HCT116 (cell line): ENCODE data around the gene SERPIND1. TPM values are rescaled to one million over a fixed set of nuclear protein-coding genes. Genes with fewer than 3 reads are reported as not detected.
"Not testable (repeated sequence)": the region's sequence is repeated elsewhere in the genome, so short reads cannot be mapped to it uniquely, and the experiment has no call there.

Source experiments
- ATAC-seq: fragments of 200-7000 bp; cut with Tn5 transposase; 2 replicates; pipeline ENCODE4 v1.9.1; 2020; ENCODE audit warnings: mild to moderate bottlenecking, moderate library complexity
- BruUV-seq: library from RNA; stranded (reverse); fragments of 400-500 nt; replicated peaks from 2 replicates; lab custom pipeline; 2021; lab: Mats Ljungman, UMichigan
- CTCF ChIA-PET: fragments of 300-600 bp; sonication (Branson Sonifier 250); formaldehyde crosslinking; loops from one replicate; lab custom pipeline; 2021; ENCODE audit warnings: antibody characterized with exemption; lab: Charles Lee
- POLR2A ChIA-PET: fragments of 300-600, 350-600 bp; sonication (Branson Sonifier 250); formaldehyde crosslinking; loops from one replicate; lab custom pipeline; 2021; ENCODE audit warnings: antibody characterized with exemption; lab: Charles Lee
- RAD21 ChIA-PET, 2 experiments: fragments of 300-600 bp; sonication (Branson Sonifier 250); formaldehyde crosslinking; loops; one replicate each; lab custom pipeline; 2023; ENCODE audit warnings: low total read pairs in 2 of 2; ENCODE audit not compliant: uncharacterized antibody in 2 of 2, unreplicated experiment in 2 of 2, low non-redundant PET in 1 of 2; lab: Charles Lee
- DNase-seq: peaks from one replicate; pipeline ENCODE4 v3.0.0-alpha.2; 2010; ENCODE audit warnings: low read depth, low spot score
- H2AFZ ChIP-seq: fragments of 200-600 bp; shearing (Covaris generic), sonication (generic); 2 replicates; pipeline ENCODE4 v1.6.1; 2017; ENCODE audit warnings: low read depth, mixed run types, mixed read lengths, antibody characterized with exemption, low read length; ENCODE audit not compliant: poor library complexity, severe bottlenecking
- H3K27ac ChIP-seq: 2 replicates; pipeline ENCODE4 v1.5.1; 2012; ENCODE audit warnings: low read depth, low read length
- H3K27me3 ChIP-seq: fragments of 200-600 bp; sonication (generic); 2 replicates; pipeline ENCODE4 v1.6.1; 2016; ENCODE audit warnings: mixed run types, low read length, mixed read lengths; ENCODE audit not compliant: insufficient read depth
- H3K36me3 ChIP-seq, 2 experiments: fragments of 200-500 bp in 1 of 2; fragments of 200-600 bp in 1 of 2; sonication (Bioruptor generic) in 1 of 2; sonication (generic) in 1 of 2; 2 replicates each; pipeline versions ENCODE4 v1.5.1 to v1.6.1; 2014 to 2016; ENCODE audit warnings: low read length in 2 of 2, inconsistent platforms in 1 of 2, mixed read lengths in 1 of 2, mixed run types in 1 of 2; ENCODE audit not compliant: insufficient read depth in 2 of 2, control insufficient read depth in 1 of 2
- H3K4me1 ChIP-seq, 2 experiments: fragments of 200-600 bp in 1 of 2; sonication (generic) in 1 of 2; 2 replicates each; pipeline versions ENCODE4 v1.5.1 to v1.6.1; 2012 to 2017; ENCODE audit warnings: low read length in 2 of 2, inconsistent platforms in 1 of 2, mild to moderate bottlenecking in 1 of 2, mixed read lengths in 1 of 2, mixed run types in 1 of 2, moderate library complexity in 1 of 2; ENCODE audit not compliant: insufficient read depth in 2 of 2, control insufficient read depth in 1 of 2
- H3K4me2 ChIP-seq: fragments of 200-600 bp; sonication (generic); 2 replicates; pipeline ENCODE4 v1.6.1; 2017; ENCODE audit warnings: mixed run types, low read length, mixed read lengths
- H3K4me3 ChIP-seq, 2 experiments: fragments of 200-600 bp in 1 of 2; sonication (generic) in 1 of 2; replicated peaks in 1 of 2; 2 replicates each; pipeline ENCODE4 v1.5.1; 2011 to 2016; ENCODE audit warnings: low read length in 2 of 2, control low read depth in 1 of 2, low read depth in 1 of 2, mild to moderate bottlenecking in 1 of 2, mixed read lengths in 1 of 2, mixed run types in 1 of 2
- H3K79me2 ChIP-seq: fragments of 200-600 bp; sonication (generic); 2 replicates; pipeline ENCODE4 v1.6.1; 2017; ENCODE audit warnings: mild to moderate bottlenecking, mixed run types, low read length, moderate library complexity, mixed read lengths; ENCODE audit not compliant: insufficient read depth
- H3K9ac ChIP-seq: fragments of 200-600 bp; sonication (generic); 2 replicates; pipeline ENCODE4 v1.6.1; 2016; ENCODE audit warnings: low read length, mixed read lengths
- H3K9me2 ChIP-seq: fragments of 200-600 bp; sonication (generic), shearing (Covaris generic); 2 replicates; pipeline ENCODE4 v1.6.1; 2017; ENCODE audit warnings: mixed run types, mild to moderate bottlenecking, moderate library complexity; ENCODE audit not compliant: insufficient read depth
- H3K9me3 ChIP-seq, 2 experiments: fragments of 200-500 bp in 1 of 2; fragments of 200-600 bp in 1 of 2; sonication (Bioruptor generic) in 1 of 2; sonication (generic) in 1 of 2; 2 replicates each; pipeline ENCODE4 v1.6.1; 2014 to 2017; ENCODE audit warnings: low read length in 2 of 2, mixed read lengths in 2 of 2, inconsistent platforms in 1 of 2, low read depth in 1 of 2, mild to moderate bottlenecking in 1 of 2, mixed run types in 1 of 2, moderate library complexity in 1 of 2; ENCODE audit not compliant: control insufficient read depth in 1 of 2, insufficient read depth in 1 of 2
- H4K20me1 ChIP-seq: fragments of 200-600 bp; sonication (generic), shearing (Covaris generic); 2 replicates; pipeline ENCODE4 v1.6.1; 2017; ENCODE audit warnings: mixed run types, mild to moderate bottlenecking, moderate library complexity; ENCODE audit not compliant: insufficient read depth
- CBX3 ChIP-seq: IDR thresholded peaks from 2 replicates; pipeline ENCODE4 v1.6.1; 2012; ENCODE audit warnings: low read depth
- EGR1 ChIP-seq: IDR thresholded peaks from 2 replicates; pipeline ENCODE4 v1.6.1; 2012; ENCODE audit warnings: low read depth
- EZH2phosphoT487 ChIP-seq: fragments of 200-600 bp; IDR thresholded peaks from 2 replicates; pipeline ENCODE4 v1.6.1; 2018; ENCODE audit warnings: antibody characterized with exemption, borderline replicate concordance
- JUND ChIP-seq: IDR thresholded peaks from 2 replicates; pipeline ENCODE4 v1.6.1; 2012
- POLR2AphosphoS5 ChIP-seq: IDR thresholded peaks from 2 replicates; pipeline ENCODE4 v1.6.1; 2011; ENCODE audit warnings: mild to moderate bottlenecking, low read depth, low read length, moderate library complexity
- YY1 ChIP-seq: IDR thresholded peaks from 2 replicates; pipeline ENCODE4 v1.6.1; 2011; ENCODE audit warnings: low read length, low read depth, moderate library complexity, mild to moderate bottlenecking; ENCODE audit not compliant: insufficient replicate concordance; ENCODE audit errors: extremely low read depth
- ZNF274 ChIP-seq: fragments of 200-500 bp; sonication (Bioruptor generic); IDR thresholded peaks from 2 replicates; pipeline ENCODE4 v1.6.1; 2014; ENCODE audit warnings: mild to moderate bottlenecking, low read depth, low read length, inconsistent platforms
- intact Hi-C: fragments of 100-400 bp; cut with micrococcal nuclease; formaldehyde crosslinking; loops from 2 replicates; pipeline ENCODE4 v1.10.0; 2022
- total RNA-seq: library from RNA; stranded (reverse); gene quantifications from one replicate; pipeline ENCODE4 v1.2.1, GENCODE V29; 2021; ENCODE audit not compliant: unreplicated experiment
- TF ChIP-seq, protein P1 (sequence below): IDR thresholded peaks from 2 replicates; pipeline ENCODE4 v1.6.1; 2012

Gene SERPIND1
- total RNA-seq, 1 experiment from 2014 or later: 0.25 TPM

DNA sequence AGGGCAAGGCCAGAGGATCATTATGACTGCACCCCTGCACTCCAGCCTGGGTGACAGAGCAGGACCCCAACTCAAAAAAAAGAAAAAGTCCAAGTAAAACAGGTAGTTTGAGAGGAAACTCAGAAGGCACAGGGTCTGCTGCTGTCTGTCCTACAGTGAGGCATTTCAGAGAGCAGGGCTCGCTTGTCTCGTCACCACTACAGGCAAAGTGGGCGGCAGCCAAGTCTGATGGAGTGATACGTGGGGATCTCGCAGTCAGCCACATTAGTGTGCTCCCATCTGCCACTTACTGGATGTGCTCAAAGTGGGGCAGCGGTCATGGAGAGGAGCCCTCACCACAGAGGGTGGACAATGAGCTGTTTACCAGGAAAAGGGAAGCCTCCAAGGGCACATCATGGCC, 42.6 kb downstream of the SERPIND1 start (continued):
- no peak for TF ChIP-seq EZH2phosphoT487
- no peak for TF ChIP-seq CBX3
- TF ChIP-seq YY1: no peak

DNA sequence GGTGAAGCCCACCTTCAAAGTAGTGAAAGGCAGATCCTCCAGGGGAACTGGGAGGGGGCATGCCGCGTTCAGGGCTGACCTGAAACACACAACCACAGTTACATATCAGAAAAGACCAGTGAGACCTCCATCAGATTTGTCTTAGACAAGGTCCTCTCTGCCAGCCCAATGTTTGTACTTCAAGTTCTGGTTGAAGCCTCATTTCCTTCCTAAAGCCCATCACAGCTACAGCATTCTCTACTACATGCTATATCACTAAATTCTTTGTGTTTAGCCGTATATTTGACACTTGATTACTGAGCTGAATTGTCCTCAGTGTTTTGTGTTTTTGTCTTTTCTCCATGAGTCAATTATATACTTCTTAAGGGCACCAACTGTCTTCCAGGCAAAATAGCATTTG, 44.6 kb downstream of the SERPIND1 start:
- H3K4me3 ChIP-seq: no peak overlapping the region
- CTCF ChIA-PET: no interaction called here
- H3K27me3 ChIP-seq: no peaks in the 10 kb centered on the region
- peaks cover 6 to 9% of the 10 kb centered on the region in 2 experiments; a peak in 3 of 4 replicates for H3K36me3 ChIP-seq
- no peak overlapping the region for H3K27ac ChIP-seq
- H3K79me2 ChIP-seq: no peaks in the 10 kb centered on the region
- no peak overlapping the region for H2AFZ ChIP-seq
- RAD21 ChIA-PET: no interaction called here
- DNase-seq (no peak), ATAC-seq (no peak)
- TF ChIP-seq POLR2AphosphoS5 (no peak), JUND (no peak), ZNF274 (no peak), YY1 (no peak), EZH2phosphoT487 (no peak)
- TF ChIP-seq, protein P1, sequence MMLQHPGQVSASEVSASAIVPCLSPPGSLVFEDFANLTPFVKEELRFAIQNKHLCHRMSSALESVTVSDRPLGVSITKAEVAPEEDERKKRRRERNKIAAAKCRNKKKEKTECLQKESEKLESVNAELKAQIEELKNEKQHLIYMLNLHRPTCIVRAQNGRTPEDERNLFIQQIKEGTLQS: no peak
- no peak overlapping the region for H3K9ac ChIP-seq
- no peak overlapping the region for H3K4me2 ChIP-seq
- intact Hi-C loops: no loop called here
- no TSS peak for BruUV-seq
- no peaks in the 10 kb centered on the region for H3K9me3 ChIP-seq
- no peaks in the 10 kb centered on the region for H3K9me2 ChIP-seq
- POLR2A ChIA-PET: no interaction called here
- no peaks in the 10 kb centered on the region for H3K4me1 ChIP-seq
- H4K20me1 ChIP-seq: no peaks in the 10 kb centered on the region

DNA sequence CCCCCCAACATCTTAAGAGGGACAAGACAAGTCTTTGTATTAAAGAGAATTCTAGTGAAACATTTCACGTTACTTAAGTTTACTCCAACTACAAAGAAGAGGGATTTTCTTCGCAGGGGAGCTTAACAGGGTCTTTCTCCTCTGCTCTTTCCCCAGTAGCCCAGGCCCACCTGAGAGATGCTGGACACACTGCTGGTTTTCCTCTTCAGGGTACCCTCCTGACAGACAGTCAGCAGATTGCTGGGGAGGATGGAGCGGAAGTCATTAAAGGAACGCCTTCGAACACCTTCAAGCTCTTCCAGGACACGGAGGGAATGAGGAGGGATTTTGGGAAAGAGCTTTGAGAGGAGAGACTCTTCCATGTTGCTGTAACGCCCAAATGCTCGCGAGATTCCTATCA, 45.6 kb downstream of the SERPIND1 start:
- TF ChIP-seq EGR1: no peak
- TF ChIP-seq, all 23 proteins: peak for 0
- intact Hi-C loops: no loop called here
- Histone ChIP-seq H3K4me3 (no peak overlapping the region), H3K27ac (no peak overlapping the region), H3K9ac (no peak overlapping the region), H3K4me2 (no peak overlapping the region), H2AFZ (no peak overlapping the region), H3K9me3 (no peaks in the 10 kb centered on the region), H3K79me2 (no peaks in the 10 kb centered on the region), H3K36me3 (peaks cover 9% of the 10 kb centered on the region in 2 experiments; a peak in 3 of 4 replicates), H3K27me3 (no peaks in the 10 kb centered on the region), H3K9me2 (no peaks in the 10 kb centered on the region), H3K4me1 (no peaks in the 10 kb centered on the region), H4K20me1 (no peaks in the 10 kb centered on the region)
- POLR2A ChIA-PET: no interaction called here
- no TSS peak for BruUV-seq
- RAD21 ChIA-PET: no interaction called here
- CTCF ChIA-PET: no interaction called here
- DNase-seq (no peak), ATAC-seq (no peak)

- POLR2A ChIA-PET, CTCF ChIA-PET: not testable (repeated sequence)
These were observed 47.9 kb downstream of the SERPIND1 start for GRCh38 chr22:20821717-20822239.

More at GRCh38 chr22:20821717-20822239, 47.9 kb downstream of the SERPIND1 start:
- H4K20me1 ChIP-seq, H3K4me3 ChIP-seq, RAD21 ChIA-PET, DNase-seq, H3K4me1 ChIP-seq, H2AFZ ChIP-seq, H3K4me2 ChIP-seq, H3K27me3 ChIP-seq, H3K9me2 ChIP-seq, intact Hi-C loops, H3K36me3 ChIP-seq, BruUV-seq, H3K9ac ChIP-seq, H3K9me3 ChIP-seq, H3K27ac ChIP-seq, H3K79me2 ChIP-seq, ATAC-seq: not testable (repeated sequence)
